IgD-negative memory B cell (primary cell): ENCODE measurements around the gene INTS12. TPM values are rescaled to one million over a fixed set of nuclear protein-coding genes. Genes with fewer than 3 reads are reported as not detected.
"Not testable (repeated sequence)": the region's sequence is repeated elsewhere in the genome, so short reads cannot be mapped to it uniquely, and the experiment has no call there.

Experiments
- H3K27ac Mint-ChIP-seq, 3 donors: one replicate each; pipeline ENCODE4 v1.8.0; 2020 to 2022; ENCODE audit warnings: mild to moderate bottlenecking in 3 of 3, mixed read lengths in 3 of 3, moderate library complexity in 1 of 3
- H3K27me3 Mint-ChIP-seq: one replicate; pipeline ENCODE4 v1.8.0; 2021; ENCODE audit warnings: mixed read lengths
- H3K36me3 Mint-ChIP-seq: one replicate; pipeline ENCODE4 v1.8.0; 2020; ENCODE audit warnings: mild to moderate bottlenecking, mixed read lengths
- H3K4me1 Mint-ChIP-seq, 3 donors: one replicate each; pipeline ENCODE4 v1.8.0; 2020 to 2022; ENCODE audit warnings: mixed read lengths in 3 of 3, mild to moderate bottlenecking in 1 of 3
- H3K4me3 Mint-ChIP-seq, 4 donors: one replicate each; pipeline ENCODE4 v1.8.0; 2020 to 2022; ENCODE audit warnings: mild to moderate bottlenecking in 4 of 4, mixed read lengths in 4 of 4, moderate library complexity in 3 of 4
- H3K9me3 Mint-ChIP-seq, 3 donors: one replicate each; pipeline ENCODE4 v1.8.0; 2020 to 2021; ENCODE audit warnings: mixed read lengths in 3 of 3, mild to moderate bottlenecking in 1 of 3
- polyA plus RNA-seq: library from polyadenylated mRNA; unstranded; fragments of 300-500 nt; fragmentation: Illumina TruSeq; gene quantifications from one replicate; pipeline ENCODE4 v1.2.3, GENCODE V29; 2021

INTS12 gene
- 33.0 TPM for polyA plus RNA-seq

DNA sequence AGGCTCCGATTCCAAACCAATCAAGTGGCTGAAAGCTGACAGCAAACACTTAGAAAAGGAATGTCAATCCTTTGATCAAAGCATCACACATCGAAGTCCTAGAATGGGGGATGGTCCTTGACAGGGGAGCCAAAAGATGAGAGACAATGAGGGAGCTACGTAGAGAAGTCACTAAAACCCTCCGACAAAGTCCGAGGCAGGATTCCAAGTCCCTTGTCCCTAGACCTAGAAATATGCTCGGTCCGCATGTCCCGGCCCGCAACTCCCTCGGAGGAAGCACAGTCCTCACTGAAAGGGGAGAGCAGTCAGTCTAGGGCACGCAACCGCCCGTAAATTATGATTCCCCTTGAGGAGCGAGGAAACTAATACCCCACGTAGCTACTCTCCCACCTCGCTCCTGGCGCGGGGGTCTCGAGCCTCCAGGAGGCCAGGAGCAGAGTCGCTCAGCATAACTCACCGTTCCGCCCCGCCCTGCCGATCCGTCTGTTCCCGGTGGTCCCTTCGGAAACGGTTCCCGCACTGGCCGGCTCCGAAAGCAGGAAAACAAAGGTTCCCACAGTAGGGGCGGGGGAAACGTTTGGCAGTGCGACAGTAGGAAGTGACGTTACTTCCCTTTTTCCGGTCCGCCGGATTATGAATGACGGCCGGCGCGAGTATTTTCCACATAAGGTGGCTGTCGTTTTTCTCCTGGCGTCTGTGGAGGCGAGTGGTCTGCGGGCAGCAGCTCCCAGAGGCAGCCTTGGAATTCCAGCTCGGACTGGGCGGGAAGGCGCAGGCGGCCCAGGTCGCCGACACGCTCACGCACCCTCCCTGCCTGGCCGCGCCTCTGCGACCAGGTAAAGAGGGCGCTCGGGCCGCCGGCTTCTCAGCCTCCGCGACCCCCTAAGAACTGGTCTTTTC is at the start of gene INTS12, which contains the start of gene GSTCD:
TSS of gene INTS12 (minus strand) at position 509 of the 900 bp plus-strand sequence. CDS start 8,684 bp downstream, outside the sequence.
TSS of gene GSTCD (plus strand) at position 604 of the 900 bp plus-strand sequence. CDS start 8,830 bp downstream, outside the sequence.
- H3K36me3 Mint-ChIP-seq = peaks cover 2% of the 10 kb centered on the region
- H3K9me3 Mint-ChIP-seq = no peaks in the 10 kb centered on the region
- H3K27ac Mint-ChIP-seq = peak within 1 kb of the TSS; percentile 94 to 99 (median 95)
- peaks cover 22 to 35% (median 29%) of the 10 kb centered on the region in 3 donors for H3K4me1 Mint-ChIP-seq
- peak within 1 kb of the TSS; percentile 99 to 100 (median 100) for H3K4me3 Mint-ChIP-seq
- H3K27me3 Mint-ChIP-seq = no peaks in the 10 kb centered on the region

DNA sequence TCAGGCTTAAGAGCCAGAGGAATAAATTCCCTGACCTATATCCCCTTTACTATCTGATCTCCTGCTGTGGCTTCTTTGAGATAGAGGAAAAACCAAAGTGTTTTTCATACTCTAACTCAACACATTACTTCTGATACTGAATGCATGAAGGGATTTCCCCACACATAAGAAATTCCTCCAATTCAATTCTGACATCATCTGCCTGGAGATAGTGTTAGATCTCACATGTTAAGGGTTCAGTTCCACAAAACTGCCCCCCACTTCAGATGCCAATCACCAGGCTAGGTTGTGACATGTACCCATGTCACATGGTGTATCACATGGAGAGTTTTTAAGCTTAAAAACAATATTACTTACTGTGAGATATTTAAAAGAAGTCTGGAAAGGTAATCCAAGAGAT is 46.9 kb upstream of the INTS12 start:
- Mint-ChIP-seq H3K4me3 (no peak overlapping the region), H3K27me3 (no peaks in the 10 kb centered on the region), H3K27ac (no peak overlapping the region), H3K36me3 (no peaks in the 10 kb centered on the region), H3K4me1 (peaks cover 0 to 1% (median 0%) of the 10 kb centered on the region in 3 donors), H3K9me3 (no peaks in the 10 kb centered on the region)

DNA sequence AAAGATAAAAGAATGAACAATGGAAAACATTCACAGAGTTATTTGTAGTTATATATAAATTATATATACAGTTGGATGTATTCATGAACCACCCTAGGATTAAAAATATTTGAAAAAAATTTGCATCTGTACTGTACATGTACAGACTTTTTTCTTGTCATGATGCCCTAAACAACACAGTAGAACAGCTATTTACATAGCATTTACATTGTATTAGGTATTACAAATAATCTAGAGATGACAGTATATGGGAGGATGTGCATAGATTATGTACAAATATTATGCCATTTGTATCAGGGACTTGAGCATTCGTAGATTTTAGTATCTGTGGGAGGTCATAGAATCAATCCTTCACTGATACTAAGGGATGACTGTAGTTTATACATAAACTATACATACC is 44.9 kb upstream of the INTS12 start:
- H3K27ac Mint-ChIP-seq = no peak overlapping the region
- no peaks in the 10 kb centered on the region for H3K27me3 Mint-ChIP-seq
- H3K4me1 Mint-ChIP-seq = peaks cover 0 to 1% (median 0%) of the 10 kb centered on the region in 3 donors
- H3K36me3 Mint-ChIP-seq = peaks cover 2% of the 10 kb centered on the region
- no peaks in the 10 kb centered on the region for H3K9me3 Mint-ChIP-seq
- H3K4me3 Mint-ChIP-seq = no peak overlapping the region

DNA sequence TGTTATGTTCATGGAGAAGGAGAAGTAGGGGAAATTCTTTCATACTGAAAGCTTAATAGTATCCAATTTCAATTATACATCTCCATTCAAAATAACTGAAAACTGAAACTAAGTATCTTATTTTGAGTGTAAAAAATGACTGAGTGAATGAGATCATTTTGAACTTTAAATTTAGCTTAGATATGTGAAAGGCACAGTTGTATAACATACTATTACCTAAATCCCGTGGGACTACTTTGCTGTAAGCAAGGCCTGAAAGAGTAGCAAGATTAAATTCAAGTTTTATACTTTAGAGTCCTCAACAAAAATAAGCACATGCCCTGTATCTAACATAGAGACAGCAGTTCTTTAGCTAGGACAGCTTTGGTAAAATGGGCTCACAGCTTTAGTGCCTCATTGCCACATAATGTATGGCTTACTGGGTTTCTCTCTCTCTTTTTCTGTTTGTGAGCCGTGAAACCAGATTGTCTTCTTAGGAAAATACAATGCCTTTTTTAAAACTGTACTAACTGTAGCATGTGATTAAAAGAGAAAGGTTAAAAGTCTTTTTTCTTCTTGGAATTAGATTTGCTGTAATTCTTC is 43.3 kb upstream of the INTS12 start:
- Mint-ChIP-seq H3K27ac (no peak overlapping the region), H3K27me3 (no peaks in the 10 kb centered on the region), H3K36me3 (peaks cover 2% of the 10 kb centered on the region), H3K4me3 (no peak overlapping the region), H3K9me3 (no peaks in the 10 kb centered on the region), H3K4me1 (peaks cover 0 to 1% (median 0%) of the 10 kb centered on the region in 3 donors)

DNA sequence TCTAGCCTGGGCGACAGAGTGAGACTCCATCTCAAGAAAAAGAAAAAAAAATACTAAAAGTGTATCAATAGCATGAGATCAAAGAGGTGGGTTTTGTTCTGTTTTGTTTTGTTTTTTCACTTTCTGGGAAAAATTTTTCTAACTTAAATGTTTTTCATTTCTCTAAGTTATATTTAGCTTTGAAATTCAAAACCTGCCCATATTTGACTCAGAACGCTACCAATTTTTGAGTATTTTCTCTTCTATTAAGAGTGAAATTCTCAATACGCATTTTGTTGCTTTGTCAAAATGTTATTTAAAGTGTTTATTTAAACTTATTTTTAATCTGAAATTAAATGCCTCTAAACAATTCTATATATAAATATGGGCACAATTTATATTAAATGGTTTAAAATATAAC is 39.7 kb upstream of the INTS12 start:
- peaks cover 6% of the 10 kb centered on the region for H3K36me3 Mint-ChIP-seq
- no peak overlapping the region for H3K27ac Mint-ChIP-seq
- H3K4me3 Mint-ChIP-seq = no peak overlapping the region

GRCh38 chr4:105741548-105741947 is 33.1 kb upstream of the INTS12 start:
- Mint-ChIP-seq H3K9me3 (peaks cover 3 to 16% (median 14%) of the 10 kb centered on the region in 3 donors), H3K4me1 (no peaks in the 10 kb centered on the region), H3K27me3 (no peaks in the 10 kb centered on the region), H3K4me3 (no peak overlapping the region), H3K36me3 (peaks cover 34% of the 10 kb centered on the region), H3K27ac (no peak overlapping the region)

More for the DNA sequence above, 39.7 kb upstream of the INTS12 start:
- Mint-ChIP-seq H3K9me3 (no peaks in the 10 kb centered on the region), H3K4me1 (no peaks in the 10 kb centered on the region), H3K27me3 (no peaks in the 10 kb centered on the region)

DNA sequence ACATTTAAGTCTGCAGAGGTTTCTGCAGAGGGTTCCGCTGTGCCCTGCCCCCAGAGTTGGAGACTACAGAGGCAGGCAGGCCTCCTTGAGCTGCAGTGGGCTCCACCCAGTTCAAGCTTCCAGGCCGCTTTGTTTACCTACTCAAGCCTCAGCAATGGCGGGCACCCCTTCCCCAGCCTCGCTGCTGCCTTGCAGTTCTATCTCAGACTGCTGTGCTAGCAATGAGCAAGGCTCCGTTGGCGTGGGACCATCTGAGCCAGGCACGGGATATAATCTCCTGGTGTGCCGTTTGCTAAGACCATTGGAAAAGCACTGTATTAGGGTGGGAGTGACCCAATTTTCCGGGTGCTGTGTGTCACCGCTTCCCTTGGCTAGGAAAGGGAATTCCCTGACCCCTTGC is 26.7 kb upstream of the INTS12 start:
- not testable (repeated sequence) for H3K4me1 Mint-ChIP-seq, H3K27ac Mint-ChIP-seq, H3K4me3 Mint-ChIP-seq, H3K27me3 Mint-ChIP-seq
- Mint-ChIP-seq H3K9me3 (peaks cover 9 to 23% (median 18%) of the 10 kb centered on the region in 3 donors), H3K36me3 (peaks cover 45% of the 10 kb centered on the region)

GRCh38 chr4:105729895-105730294 is 21.4 kb upstream of the INTS12 start:
- not testable (repeated sequence) for H3K27me3 Mint-ChIP-seq, H3K27ac Mint-ChIP-seq, H3K4me3 Mint-ChIP-seq, H3K4me1 Mint-ChIP-seq, H3K9me3 Mint-ChIP-seq
- peaks cover 32% of the 10 kb centered on the region for H3K36me3 Mint-ChIP-seq

DNA sequence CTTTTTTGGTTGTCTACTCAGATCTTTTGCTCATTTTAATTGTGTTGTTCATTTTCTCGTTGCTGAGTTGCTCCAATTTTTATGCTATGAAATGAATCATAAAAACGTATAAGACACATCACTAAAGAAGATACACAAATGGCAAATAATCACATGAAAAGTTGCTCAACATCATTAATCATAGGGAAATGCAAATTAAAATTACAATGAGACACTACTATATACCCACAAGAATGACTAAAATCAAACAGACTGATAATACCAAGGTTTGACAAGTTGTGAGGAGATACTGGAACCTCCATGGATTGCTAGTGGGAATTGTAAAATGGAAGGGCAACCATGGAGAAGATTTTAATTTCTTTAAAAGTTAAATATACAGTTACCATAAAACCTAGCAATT is 17.1 kb upstream of the INTS12 start:
- H3K27ac Mint-ChIP-seq = peak overlapping the region in 1 of 3 donors; percentile 15
- H3K27me3 Mint-ChIP-seq = no peaks in the 10 kb centered on the region
- no peaks in the 10 kb centered on the region for H3K4me1 Mint-ChIP-seq
- H3K36me3 Mint-ChIP-seq = peaks cover 21% of the 10 kb centered on the region
- H3K9me3 Mint-ChIP-seq = peaks cover 0 to 2% (median 0%) of the 10 kb centered on the region in 3 donors
- no peak overlapping the region for H3K4me3 Mint-ChIP-seq

GRCh38 chr4:105719204-105719603 is 10.7 kb upstream of the INTS12 start:
- peaks cover 1 to 12% (median 5%) of the 10 kb centered on the region in 3 donors for H3K4me1 Mint-ChIP-seq
- no peaks in the 10 kb centered on the region for H3K27me3 Mint-ChIP-seq
- peaks cover 4% of the 10 kb centered on the region for H3K36me3 Mint-ChIP-seq
- no peaks in the 10 kb centered on the region for H3K9me3 Mint-ChIP-seq
- no peak overlapping the region for H3K27ac Mint-ChIP-seq
- H3K4me3 Mint-ChIP-seq = no peak overlapping the region

DNA sequence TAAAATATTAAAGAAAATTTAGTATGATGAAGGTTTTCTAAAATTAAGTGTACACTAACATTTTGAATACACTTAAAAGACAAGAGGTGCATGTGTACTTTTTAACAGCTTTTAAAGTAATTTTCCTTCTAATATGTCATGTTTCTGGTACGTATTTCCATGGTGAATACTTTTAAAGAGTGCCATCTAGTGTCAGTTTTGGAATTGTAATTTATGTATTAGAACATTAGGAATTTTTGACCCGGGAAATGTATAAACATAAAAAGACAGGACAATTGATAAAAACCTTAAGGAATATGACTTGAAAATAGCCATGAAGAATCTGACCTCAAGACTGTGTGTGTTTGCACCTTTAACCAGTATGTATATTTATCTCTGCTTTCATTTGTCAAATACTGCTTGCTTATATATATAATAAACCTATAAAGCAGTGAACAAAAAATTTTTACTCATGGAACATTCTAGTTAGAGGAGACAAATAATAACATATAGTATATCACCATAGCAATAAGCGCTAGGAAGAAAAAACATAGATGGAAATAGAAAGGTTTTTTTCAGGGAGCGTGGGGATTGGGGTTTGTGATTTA is 7.3 kb upstream of the INTS12 start:
- Mint-ChIP-seq H3K27me3 (no peaks in the 10 kb centered on the region), H3K36me3 (peaks cover 2% of the 10 kb centered on the region), H3K4me3 (no peak overlapping the region), H3K9me3 (no peaks in the 10 kb centered on the region), H3K27ac (no peak overlapping the region), H3K4me1 (peaks cover 6 to 26% (median 15%) of the 10 kb centered on the region in 3 donors)

- H3K9me3 Mint-ChIP-seq = no peaks in the 10 kb centered on the region
- H3K4me1 Mint-ChIP-seq = peaks cover 6 to 26% (median 15%) of the 10 kb centered on the region in 3 donors
- H3K27ac Mint-ChIP-seq = peak overlapping the region in 1 of 3 donors; percentile 86
- peaks cover 2% of the 10 kb centered on the region for H3K36me3 Mint-ChIP-seq
- no peak overlapping the region for H3K4me3 Mint-ChIP-seq
- H3K27me3 Mint-ChIP-seq = no peaks in the 10 kb centered on the region
These were observed 6.4 kb upstream of the INTS12 start for GRCh38 chr4:105714932-105715331.

DNA sequence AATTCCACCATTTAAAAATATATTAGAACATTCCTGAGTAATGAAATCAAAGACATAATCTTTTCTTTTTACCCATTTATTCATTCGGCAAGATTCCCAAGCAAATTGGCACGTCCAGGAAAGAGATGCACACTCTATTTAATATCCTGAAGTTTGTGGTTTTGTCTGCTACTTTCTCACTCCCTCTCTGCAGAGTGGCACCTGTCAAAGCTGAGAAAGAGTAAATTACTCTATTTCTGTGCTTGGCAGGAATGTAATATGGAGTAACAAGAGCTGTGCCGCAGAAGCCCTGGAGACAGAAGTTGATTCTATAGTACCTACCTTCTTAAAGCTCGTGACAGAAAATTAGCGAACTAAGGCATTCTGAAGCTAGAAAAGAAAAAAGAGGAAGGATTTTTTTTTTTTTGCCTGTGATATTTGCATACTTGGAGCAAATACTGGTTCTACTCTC is 5.6 kb upstream of the INTS12 start:
- Mint-ChIP-seq H3K36me3 (peaks cover 2% of the 10 kb centered on the region), H3K9me3 (no peaks in the 10 kb centered on the region), H3K4me1 (peaks cover 14 to 31% (median 23%) of the 10 kb centered on the region in 3 donors), H3K27me3 (no peaks in the 10 kb centered on the region), H3K27ac (peak overlapping the region; percentile 12 to 86 (median 82)), H3K4me3 (peak overlapping the region; percentile 77 to 93 (median 86))

DNA sequence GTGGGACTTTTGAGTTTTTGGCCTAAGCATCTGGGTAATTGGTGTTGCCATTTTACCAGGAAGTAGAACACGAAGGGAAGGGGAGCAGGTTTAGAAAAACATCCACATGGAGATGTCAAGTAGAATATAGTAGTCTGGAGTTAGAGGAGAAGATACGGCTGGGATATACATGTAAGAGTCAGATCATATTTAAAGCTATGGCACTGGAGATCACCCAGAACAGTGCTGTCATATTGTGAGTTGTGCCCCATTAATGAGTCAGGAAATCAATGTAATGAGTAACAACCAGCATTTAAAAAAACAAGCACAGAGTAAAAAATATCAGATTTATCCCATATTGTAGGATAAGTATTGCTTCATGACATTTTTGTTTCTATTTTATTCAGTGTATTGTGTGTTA is 4.3 kb upstream of the INTS12 start:
- Mint-ChIP-seq H3K36me3 (peaks cover 2% of the 10 kb centered on the region), H3K4me3 (peak overlapping the region in 1 of 4 donors; percentile 58), H3K27ac (peak overlapping the region in 1 of 3 donors; percentile 1), H3K4me1 (peaks cover 17 to 39% (median 26%) of the 10 kb centered on the region in 3 donors), H3K27me3 (no peaks in the 10 kb centered on the region), H3K9me3 (no peaks in the 10 kb centered on the region)

GRCh38 chr4:105710678-105711077 is 2.2 kb upstream of the INTS12 start:
- peaks cover 27 to 47% (median 35%) of the 10 kb centered on the region in 3 donors for H3K4me1 Mint-ChIP-seq
- no peaks in the 10 kb centered on the region for H3K9me3 Mint-ChIP-seq
- H3K27me3 Mint-ChIP-seq = no peaks in the 10 kb centered on the region
- H3K4me3 Mint-ChIP-seq = peak overlapping the region in 1 of 4 donors; percentile 5
- no peak overlapping the region for H3K27ac Mint-ChIP-seq
- peaks cover 2% of the 10 kb centered on the region for H3K36me3 Mint-ChIP-seq
